Neutrophil (primary cell): Measurements from ENCODE around the gene PKD1.

ENCODE experiments used
- H3K27ac ChIP-seq: fragments of 200-600 bp; sonication (generic); 2 replicates; pipeline ENCODE4 v1.5.1; 2016; ENCODE audit warnings: mild to moderate bottlenecking, moderate library complexity
- H3K27me3 ChIP-seq: fragments of 200-600 bp; sonication (generic); 2 replicates; pipeline ENCODE4 v1.6.0; 2016; ENCODE audit warnings: mild to moderate bottlenecking
- H3K36me3 ChIP-seq: fragments of 200-600 bp; sonication (generic); 2 replicates; pipeline ENCODE4 v1.5.1; 2017
- H3K4me1 ChIP-seq, 2 experiments: fragments of 200-600 bp in 1 of 2; sonication (generic) in 1 of 2; 1 replicate in 1 of 2; 2 replicates in 1 of 2; pipeline versions ENCODE4 v1.5.1 to v1.6.1; 2013 to 2016; ENCODE audit warnings: low read depth in 1 of 2, low read length in 1 of 2, mild to moderate bottlenecking in 1 of 2, moderate library complexity in 1 of 2; ENCODE audit not compliant: control insufficient read depth in 1 of 2, insufficient read depth in 1 of 2
- H3K4me3 ChIP-seq, 2 experiments: fragments of 200-600 bp in 1 of 2; sonication (generic) in 1 of 2; 1 replicate in 1 of 2; 2 replicates in 1 of 2; pipeline ENCODE4 v1.5.1; 2013 to 2016; ENCODE audit warnings: low read depth in 1 of 2, low read length in 1 of 2, mild to moderate bottlenecking in 1 of 2, moderate library complexity in 1 of 2
- H3K9me3 ChIP-seq: fragments of 200-600 bp; sonication (generic); 2 replicates; pipeline ENCODE4 v1.5.1; 2016
- CTCF ChIP-seq: fragments of 200-600 bp; sonication (generic); IDR thresholded peaks from 2 replicates; pipeline ENCODE4 v1.5.1; 2016; ENCODE audit warnings: antibody characterized with exemption

Gene PKD1

GRCh38 chr16:2156849-2157224 lies 21.1 kb upstream of the PKD1 start:
- H3K27ac ChIP-seq, result peak overlapping the region; percentile 88
- H3K36me3 ChIP-seq, result no peaks in the 10 kb centered on the region
- H3K4me3 ChIP-seq, result peak overlapping the region; percentile 86
- no peaks in the 10 kb centered on the region for H3K9me3 ChIP-seq
- no peaks in the 10 kb centered on the region for H3K27me3 ChIP-seq
- TF ChIP-seq CTCF, result no peak
- peaks cover 40 to 41% of the 10 kb centered on the region in 2 experiments for H3K4me1 ChIP-seq

- H3K4me3 ChIP-seq, result peak overlapping the region; percentile 86
- H3K27ac ChIP-seq, result peak overlapping the region; percentile 88
- H3K9me3 ChIP-seq, result no peaks in the 10 kb centered on the region
- TF ChIP-seq CTCF, result no peak
- no peaks in the 10 kb centered on the region for H3K27me3 ChIP-seq
- H3K36me3 ChIP-seq, result peaks cover 3% of the 10 kb centered on the region
- H3K4me1 ChIP-seq, result peaks cover 40 to 41% of the 10 kb centered on the region in 2 experiments
These were observed 20.5 kb upstream of the PKD1 start for GRCh38 chr16:2155977-2156848.

GRCh38 chr16:2155091-2155950 lies 19.6 kb upstream of the PKD1 start, which contains the start of gene TRAF7:
TSS of gene TRAF7 (plus strand) at chr16:2155782. CDS start at chr16:2163921, 8,139 bp downstream.
- H3K36me3 ChIP-seq, result peaks cover 3% of the 10 kb centered on the region
- H3K27me3 ChIP-seq, result peaks cover 5% of the 10 kb centered on the region
- H3K27ac ChIP-seq, result peak within 1 kb of the TSS; percentile 88
- H3K4me1 ChIP-seq, result peaks cover 40 to 41% of the 10 kb centered on the region in 2 experiments
- TF ChIP-seq CTCF, result peak; percentile 61
- H3K9me3 ChIP-seq, result no peaks in the 10 kb centered on the region
- H3K4me3 ChIP-seq, result peak within 1 kb of the TSS; percentile 86

GRCh38 chr16:2154533-2155090 lies 18.9 kb upstream of the PKD1 start:
- TF ChIP-seq CTCF, result no peak
- Histone ChIP-seq H3K9me3 (no peaks in the 10 kb centered on the region), H3K27me3 (peaks cover 12% of the 10 kb centered on the region), H3K27ac (peak overlapping the region; percentile 88), H3K4me3 (peak overlapping the region; percentile 86), H3K4me1 (peaks cover 40 to 41% of the 10 kb centered on the region in 2 experiments), H3K36me3 (peaks cover 3% of the 10 kb centered on the region)

- H3K27me3 ChIP-seq, result peaks cover 29% of the 10 kb centered on the region
- TF ChIP-seq CTCF, result no peak
- H3K4me1 ChIP-seq, result peaks cover 48 to 52% of the 10 kb centered on the region in 2 experiments
- no peak overlapping the region for H3K27ac ChIP-seq
- H3K36me3 ChIP-seq, result peaks cover 3% of the 10 kb centered on the region
- peak overlapping the region in 1 of 2 experiments; percentile 86 for H3K4me3 ChIP-seq
- H3K9me3 ChIP-seq, result no peaks in the 10 kb centered on the region
These were observed 17.2 kb upstream of the PKD1 start for GRCh38 chr16:2152695-2153506.
